PC-9 (cell line): Measurements from ENCODE around the gene CCDC88C. TPM values are rescaled to one million over a fixed set of nuclear protein-coding genes. Genes with fewer than 3 reads are reported as not detected.

Source experiments
- BruUV-seq: library from RNA; stranded (reverse); fragments of 400-500 nt; replicated peaks from 2 replicates; lab custom pipeline; 2021; lab: Mats Ljungman, UMichigan
- CTCF ChIA-PET: fragments of 300-600 bp; sonication (Branson Sonifier 250); formaldehyde crosslinking; loops from one replicate; lab custom pipeline; 2022; ENCODE audit warnings: antibody characterized with exemption; lab: Charles Lee
- POLR2A ChIA-PET: fragments of 300-600 bp; sonication (Branson Sonifier 250); formaldehyde crosslinking; loops from one replicate; lab custom pipeline; 2022; ENCODE audit warnings: antibody characterized with exemption; ENCODE audit not compliant: unreplicated experiment; lab: Charles Lee
- DNase-seq, 2 experiments: peaks; one replicate each; pipeline versions ENCODE4 v3.0.0 to v3.0.0-alpha.2; 2015 to 2022; ENCODE audit warnings: mixed read lengths in 1 of 2
- H2AFZ ChIP-seq: fragments of 200-600 bp; sonication (generic); 2 replicates; pipeline ENCODE4 v1.8.1; 2017; ENCODE audit warnings: antibody characterized with exemption
- H3F3A ChIP-seq: fragments of 200-600 bp; sonication (generic); 2 replicates; pipeline ENCODE4 v1.8.1; 2017; ENCODE audit warnings: antibody characterized with exemption, mild to moderate bottlenecking, low read depth; ENCODE audit not compliant: insufficient read depth
- H3K27ac ChIP-seq: fragments of 200-600 bp; sonication (generic); 2 replicates; pipeline ENCODE4 v1.6.1; 2016; ENCODE audit warnings: mixed run types
- H3K27me3 ChIP-seq: fragments of 200-600 bp; sonication (generic); 2 replicates; pipeline ENCODE4 v1.6.1; 2016; ENCODE audit warnings: low read depth, mixed run types; ENCODE audit not compliant: insufficient read depth
- H3K36me3 ChIP-seq: fragments of 200-600 bp; sonication (generic); 2 replicates; pipeline ENCODE4 v1.6.1; 2016; ENCODE audit warnings: low read depth, mixed run types
- H3K4me1 ChIP-seq: fragments of 200-600 bp; sonication (generic); replicated peaks from 2 replicates; pipeline ENCODE4 v1.6.1; 2016; ENCODE audit warnings: mixed run types; ENCODE audit not compliant: insufficient read depth
- H3K4me2 ChIP-seq: fragments of 200-600 bp; sonication (generic); 2 replicates; pipeline ENCODE4 v1.6.1; 2017; ENCODE audit warnings: mixed run types
- H3K4me3 ChIP-seq: fragments of 200-600 bp; sonication (generic); 2 replicates; pipeline ENCODE4 v1.6.1; 2016; ENCODE audit warnings: mixed run types
- H3K79me2 ChIP-seq: fragments of 200-600 bp; sonication (generic); 2 replicates; pipeline ENCODE4 v1.6.1; 2017; ENCODE audit warnings: low read depth, mixed run types
- H3K9me2 ChIP-seq: fragments of 200-600 bp; sonication (generic); 2 replicates; pipeline ENCODE4 v1.8.1; 2017; ENCODE audit warnings: mild to moderate bottlenecking; ENCODE audit not compliant: insufficient read depth
- H3K9me3 ChIP-seq: fragments of 200-600 bp; sonication (generic); 2 replicates; pipeline ENCODE4 v1.8.1; 2016; ENCODE audit warnings: low read depth; ENCODE audit not compliant: insufficient read depth
- H4K20me1 ChIP-seq: fragments of 200-600 bp; sonication (generic); 2 replicates; pipeline ENCODE4 v1.8.1; 2017; ENCODE audit not compliant: insufficient read depth
- CTCF ChIP-seq: fragments of 200-600 bp; sonication (generic); conservative IDR thresholded peaks from 2 replicates; pipeline ENCODE4 v1.6.1; 2017; ENCODE audit warnings: mixed run types, antibody characterized with exemption, mild to moderate bottlenecking, moderate library complexity
- EZH2 ChIP-seq: fragments of 200-600 bp; sonication (generic); IDR thresholded peaks from 2 replicates; pipeline ENCODE4 v1.8.0; 2017; ENCODE audit warnings: antibody characterized with exemption, low read depth
- intact Hi-C: fragments of 100-400 bp; cut with micrococcal nuclease; formaldehyde crosslinking; loops from one replicate; pipeline ENCODE4 v1.10.0; 2022; ENCODE audit not compliant: unreplicated experiment
- total RNA-seq: library from RNA; stranded (reverse); gene quantifications from 2 replicates; pipeline ENCODE4 v1.2.3, GENCODE V29; 2021

Gene CCDC88C
- total RNA-seq, 1 experiment from 2014 or later, result 7.4 TPM

GRCh38 chr14:91379579-91379932, 38.1 kb downstream of the CCDC88C start:
- Histone ChIP-seq H3K36me3 (no peaks in the 10 kb centered on the region), H3K9me2 (no peaks in the 10 kb centered on the region), H3K4me1 (peaks cover 44% of the 10 kb centered on the region), H3K27me3 (no peaks in the 10 kb centered on the region), H3K79me2 (peaks cover 17% of the 10 kb centered on the region), H2AFZ (no peak overlapping the region), H3K9me3 (no peaks in the 10 kb centered on the region), H3K4me3 (no peak overlapping the region), H3K4me2 (peak overlapping the region; percentile 38; the same call in 1 of the 2 replicates), H3K27ac (peak overlapping the region; percentile 64), H3F3A (peaks cover 14% of the 10 kb centered on the region; the same call in 1 of the 2 replicates), H4K20me1 (no peaks in the 10 kb centered on the region)
- TF ChIP-seq EZH2, result no peak
- no peak for TF ChIP-seq CTCF
- ChIA-PET POLR2A (no interaction called here), CTCF (no interaction called here)
- DNase-seq, result no peak
- intact Hi-C loops, result no loop called here
- BruUV-seq, result no TSS peak

- Histone ChIP-seq H3K4me1 (peaks cover 46% of the 10 kb centered on the region), H2AFZ (no peak overlapping the region), H3K79me2 (peaks cover 17% of the 10 kb centered on the region), H3K9me2 (no peaks in the 10 kb centered on the region), H3K4me3 (no peak overlapping the region), H3K4me2 (peak overlapping the region; percentile 38; the same call in 1 of the 2 replicates), H3K36me3 (no peaks in the 10 kb centered on the region), H4K20me1 (no peaks in the 10 kb centered on the region), H3K27ac (peak overlapping the region; percentile 64), H3F3A (peaks cover 12% of the 10 kb centered on the region; the same call in 1 of the 2 replicates), H3K27me3 (no peaks in the 10 kb centered on the region), H3K9me3 (no peaks in the 10 kb centered on the region)
- intact Hi-C loops, result no loop called here
- CTCF ChIA-PET, result no interaction called here
- TF ChIP-seq CTCF, result no peak
- peak; percentile 38 to 75 for DNase-seq
- BruUV-seq, result no TSS peak
- POLR2A ChIA-PET, result no interaction called here
These were observed 38.6 kb downstream of the CCDC88C start for GRCh38 chr14:91378930-91379578.

- no TSS peak for BruUV-seq
- H2AFZ ChIP-seq, result no peak overlapping the region
- H3K4me2 ChIP-seq, result no peak overlapping the region
- peaks cover 46% of the 10 kb centered on the region for H3K4me1 ChIP-seq
- peaks cover 10% of the 10 kb centered on the region; the same call in 1 of the 2 replicates for H3F3A ChIP-seq
- no peaks in the 10 kb centered on the region for H3K9me2 ChIP-seq
- no peak overlapping the region for H3K4me3 ChIP-seq
- H3K27me3 ChIP-seq, result no peaks in the 10 kb centered on the region
- H3K79me2 ChIP-seq, result peaks cover 15% of the 10 kb centered on the region
- no peak for TF ChIP-seq EZH2
- TF ChIP-seq CTCF, result no peak
- intact Hi-C loops, result no loop called here
- DNase-seq, result no peak
- no peak overlapping the region for H3K27ac ChIP-seq
- H4K20me1 ChIP-seq, result no peaks in the 10 kb centered on the region
- H3K36me3 ChIP-seq, result no peaks in the 10 kb centered on the region
- no peaks in the 10 kb centered on the region for H3K9me3 ChIP-seq
- POLR2A ChIA-PET, result no interaction called here
- CTCF ChIA-PET, result no interaction called here
These were observed 39.6 kb downstream of the CCDC88C start for GRCh38 chr14:91377700-91378652.
